GM12872 (cell line): ENCODE measurements around the gene CLDN20.

Experiments
- CTCF ChIP-seq: IDR thresholded peaks from 3 replicates; pipeline ENCODE4 v1.5.1; 2011; ENCODE audit warnings: low read depth, mild to moderate bottlenecking, low read length, moderate library complexity; ENCODE audit not compliant: insufficient read depth

Gene CLDN20

GRCh38 chr6:155306958-155307357 lies 43.1 kb downstream of the CLDN20 start:
- TF ChIP-seq CTCF, result no peak

- TF ChIP-seq CTCF, result no peak
These were observed 45.3 kb downstream of the CLDN20 start for GRCh38 chr6:155309150-155309549.

- TF ChIP-seq CTCF, result no peak
These were observed 46.8 kb downstream of the CLDN20 start for GRCh38 chr6:155310596-155310995.

GRCh38 chr6:155311086-155311485 lies 47.3 kb downstream of the CLDN20 start:
- no peak for TF ChIP-seq CTCF

GRCh38 chr6:155311583-155311982 lies 47.8 kb downstream of the CLDN20 start:
- no peak for TF ChIP-seq CTCF

GRCh38 chr6:155313602-155314091 lies 49.8 kb downstream of the CLDN20 start:
- TF ChIP-seq CTCF, result no peak

GRCh38 chr6:155314092-155314772 lies 50.4 kb downstream of the CLDN20 start, which contains the start of gene TFB1M:
Gene TFB1M, minus strand, starts transcription at chr6:155314484. Its CDS starts 56 bp downstream, at chr6:155314428.
- TF ChIP-seq CTCF, result no peak
